Measurements from ENCODE around the gene AOPEP. TPM values are rescaled to one million over a fixed set of nuclear protein-coding genes. Genes with fewer than 3 reads are reported as not detected.

AOPEP gene
- total RNA-seq, 1 donor from 2014 or later: 305 TPM

DNA sequence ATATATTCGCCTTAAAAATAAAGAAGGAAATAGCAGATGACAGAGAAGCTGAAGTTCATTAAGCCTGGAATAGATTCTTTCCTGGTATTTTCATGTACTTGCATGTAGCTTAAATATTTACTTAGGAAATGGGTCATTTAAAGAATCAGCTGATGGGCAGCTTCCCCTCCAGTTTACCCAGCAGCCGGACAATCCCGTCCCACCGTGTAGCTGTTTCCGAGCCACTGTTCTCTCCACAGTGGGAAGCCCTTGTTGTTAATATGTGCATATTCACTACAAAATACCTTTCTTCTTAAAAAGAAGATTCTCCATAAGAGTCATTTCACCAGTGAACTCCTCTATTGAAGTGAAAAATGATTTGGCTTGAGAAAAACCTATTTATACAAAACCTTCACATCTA is 404.0 kb downstream of the AOPEP start:
- TF ChIP-seq, protein P1, sequence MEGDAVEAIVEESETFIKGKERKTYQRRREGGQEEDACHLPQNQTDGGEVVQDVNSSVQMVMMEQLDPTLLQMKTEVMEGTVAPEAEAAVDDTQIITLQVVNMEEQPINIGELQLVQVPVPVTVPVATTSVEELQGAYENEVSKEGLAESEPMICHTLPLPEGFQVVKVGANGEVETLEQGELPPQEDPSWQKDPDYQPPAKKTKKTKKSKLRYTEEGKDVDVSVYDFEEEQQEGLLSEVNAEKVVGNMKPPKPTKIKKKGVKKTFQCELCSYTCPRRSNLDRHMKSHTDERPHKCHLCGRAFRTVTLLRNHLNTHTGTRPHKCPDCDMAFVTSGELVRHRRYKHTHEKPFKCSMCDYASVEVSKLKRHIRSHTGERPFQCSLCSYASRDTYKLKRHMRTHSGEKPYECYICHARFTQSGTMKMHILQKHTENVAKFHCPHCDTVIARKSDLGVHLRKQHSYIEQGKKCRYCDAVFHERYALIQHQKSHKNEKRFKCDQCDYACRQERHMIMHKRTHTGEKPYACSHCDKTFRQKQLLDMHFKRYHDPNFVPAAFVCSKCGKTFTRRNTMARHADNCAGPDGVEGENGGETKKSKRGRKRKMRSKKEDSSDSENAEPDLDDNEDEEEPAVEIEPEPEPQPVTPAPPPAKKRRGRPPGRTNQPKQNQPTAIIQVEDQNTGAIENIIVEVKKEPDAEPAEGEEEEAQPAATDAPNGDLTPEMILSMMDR (IDR thresholded peaks at IDR 0.05): no peak
- TF ChIP-seq POLR2A (IDR thresholded peaks at IDR 0.05) (no peak), POLR2AphosphoS5 (IDR thresholded peaks at IDR 0.05; ENCODE audit: insufficient read depth in 1 of 2, low read depth in 1 of 2) (no peak)
- intact Hi-C loops (cut with DNase I): no loop called here
- Histone ChIP-seq H3K27ac (peak overlapping the region; percentile 53), H3K4me3 (no peak overlapping the region), H3K4me1 (peaks cover 32% of the 10 kb centered on the region), H3K9me3 (no peaks in the 10 kb centered on the region), H3K36me3 (no peaks in the 10 kb centered on the region), H3K27me3 (no peaks in the 10 kb centered on the region)
- DNase-seq (ENCODE audit: extremely low spot score in 2 of 2): no peak

DNA sequence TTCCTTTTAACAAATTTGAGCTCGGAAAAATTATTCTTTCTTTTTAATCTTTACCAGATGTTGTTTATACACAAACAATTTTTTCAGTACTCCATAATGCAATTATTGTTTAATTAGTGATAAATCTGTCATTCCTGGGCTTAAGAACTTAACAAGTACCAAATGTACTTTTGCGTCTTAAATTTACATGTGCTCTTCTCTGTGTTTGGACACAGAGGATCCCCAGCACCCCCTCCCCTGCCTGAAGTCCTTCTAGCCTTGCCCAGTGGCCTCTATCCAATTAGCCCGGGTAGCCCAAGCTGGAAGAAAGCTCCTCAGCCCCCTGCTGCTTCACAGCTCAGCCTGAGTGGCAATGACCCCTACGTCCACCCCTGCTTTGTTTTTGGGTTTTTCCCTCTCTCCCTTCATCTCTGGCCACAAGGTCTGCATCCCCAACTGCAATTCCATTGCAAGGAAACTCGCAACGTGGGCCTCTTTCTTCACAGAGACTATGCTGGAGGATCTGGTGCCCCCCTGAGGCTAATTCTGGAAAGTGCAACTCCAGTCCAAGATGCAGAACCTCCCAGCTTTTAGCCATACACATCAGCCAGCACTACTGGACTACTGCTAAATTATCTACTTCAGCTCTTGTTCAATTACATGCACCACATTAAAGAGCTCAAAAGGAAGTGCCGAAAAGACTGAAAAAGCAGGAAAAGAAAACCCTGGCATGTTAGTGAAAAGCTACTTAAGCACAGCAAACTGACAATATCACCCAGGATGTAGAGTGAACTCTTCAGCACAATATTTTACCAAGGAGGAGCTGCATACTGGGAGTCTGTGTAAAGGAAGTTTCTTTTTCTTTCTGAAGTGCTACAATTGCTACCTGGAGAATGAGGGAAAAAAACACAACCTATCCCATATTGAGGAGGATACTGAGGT is 404.8 kb downstream of the AOPEP start:
- H3K27ac ChIP-seq: peak overlapping the region; percentile 53
- peak in 1 of 2 donors; percentile 93 for DNase-seq (ENCODE audit: extremely low spot score in 2 of 2)
- H3K36me3 ChIP-seq: no peaks in the 10 kb centered on the region
- H3K9me3 ChIP-seq: no peaks in the 10 kb centered on the region
- no peak overlapping the region for H3K4me3 ChIP-seq
- H3K27me3 ChIP-seq: no peaks in the 10 kb centered on the region
- TF ChIP-seq POLR2A (IDR thresholded peaks at IDR 0.05): no peak
- peak in 1 of 2 donors; percentile 52 for TF ChIP-seq POLR2AphosphoS5 (IDR thresholded peaks at IDR 0.05; ENCODE audit: insufficient read depth in 1 of 2, low read depth in 1 of 2)
- TF ChIP-seq, protein P1 (IDR thresholded peaks at IDR 0.05): peak; percentile 70 to 84 (median 82)
- peaks cover 27% of the 10 kb centered on the region for H3K4me1 ChIP-seq
- intact Hi-C loops (cut with DNase I): loop anchor here (1.0 kb wide), 1 partner anchor 455 kb away; no protein-coding TSS in a partner anchor

DNA sequence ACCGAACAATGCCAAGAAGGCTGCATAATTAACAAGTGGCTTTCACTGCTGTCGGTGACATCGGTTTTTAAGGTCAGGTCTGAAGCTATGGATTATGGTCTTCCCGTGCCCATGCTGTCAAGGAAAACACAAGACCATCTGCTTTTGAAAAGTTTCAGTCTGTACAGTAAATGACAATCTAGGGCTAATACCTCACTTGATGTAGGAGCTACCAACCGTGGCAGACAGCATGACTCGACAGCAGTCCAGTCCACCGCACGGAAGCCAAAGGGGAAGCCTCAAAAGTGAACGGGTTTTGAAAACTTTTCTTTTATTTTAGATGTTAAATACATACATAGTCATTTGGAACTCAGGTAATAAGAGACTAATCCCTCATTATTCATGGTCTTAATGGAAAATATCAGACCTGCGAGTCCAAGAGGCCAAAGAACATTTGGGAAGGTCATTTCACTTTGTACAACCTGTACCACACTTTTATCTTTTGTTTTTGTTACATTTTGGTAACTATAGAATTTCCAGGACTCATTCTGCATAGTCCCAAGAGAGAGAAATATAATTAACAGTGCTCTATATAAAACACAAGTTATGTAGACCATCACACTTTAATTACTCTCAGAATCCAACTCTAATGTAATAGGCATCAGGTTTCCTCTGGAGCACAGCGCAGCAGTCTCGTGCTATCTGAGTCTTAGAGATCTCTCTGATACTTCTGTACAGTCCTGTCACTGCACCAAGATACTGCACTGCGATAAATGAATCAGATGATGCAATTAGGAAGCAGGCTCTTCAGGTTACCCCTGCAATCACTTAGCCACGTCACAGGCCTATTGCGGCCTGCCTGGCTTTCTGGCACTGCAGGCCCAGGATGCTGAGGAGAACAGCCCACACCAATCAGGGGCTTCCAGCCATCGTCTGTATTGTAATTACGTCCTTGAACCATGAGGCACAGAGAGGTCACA is 406.1 kb downstream of the AOPEP start:
- TF ChIP-seq POLR2AphosphoS5 (IDR thresholded peaks at IDR 0.05; ENCODE audit: insufficient read depth in 1 of 2, low read depth in 1 of 2): no peak
- TF ChIP-seq, protein P1 (IDR thresholded peaks at IDR 0.05): no peak
- TF ChIP-seq POLR2A (IDR thresholded peaks at IDR 0.05): no peak
- Histone ChIP-seq H3K36me3 (no peaks in the 10 kb centered on the region), H3K4me1 (peaks cover 15% of the 10 kb centered on the region), H3K9me3 (no peaks in the 10 kb centered on the region), H3K27me3 (no peaks in the 10 kb centered on the region), H3K27ac (peak overlapping the region; percentile 53), H3K4me3 (no peak overlapping the region)
- intact Hi-C loops (cut with DNase I): no loop called here
- DNase-seq (ENCODE audit: extremely low spot score in 2 of 2): peak in 1 of 2 donors; percentile 49

DNA sequence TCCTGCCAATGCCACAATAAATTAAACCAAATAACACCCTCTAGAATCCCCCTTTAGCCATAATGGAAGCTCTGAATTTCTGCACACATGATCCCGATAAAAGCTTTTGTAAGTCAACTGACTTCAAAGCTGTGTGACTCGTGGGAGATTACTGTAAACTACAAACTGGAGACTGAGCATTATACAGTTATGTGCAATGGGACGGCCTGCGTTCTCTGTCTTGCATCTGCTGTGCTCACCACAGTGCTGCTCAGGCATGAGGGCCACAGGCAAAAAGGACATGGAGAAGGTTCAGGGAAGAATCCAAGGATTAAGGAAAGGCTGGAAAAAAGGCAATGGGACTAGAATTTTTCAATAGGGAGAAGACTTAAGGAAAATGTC is 406.8 kb downstream of the AOPEP start:
- peaks cover 21% of the 10 kb centered on the region for H3K4me1 ChIP-seq
- H3K36me3 ChIP-seq: no peaks in the 10 kb centered on the region
- H3K9me3 ChIP-seq: no peaks in the 10 kb centered on the region
- intact Hi-C loops (cut with DNase I): no loop called here
- peak overlapping the region; percentile 53 for H3K27ac ChIP-seq
- TF ChIP-seq POLR2AphosphoS5 (IDR thresholded peaks at IDR 0.05; ENCODE audit: insufficient read depth in 1 of 2, low read depth in 1 of 2) (no peak), POLR2A (IDR thresholded peaks at IDR 0.05) (no peak)
- TF ChIP-seq, protein P1 (IDR thresholded peaks at IDR 0.05): no peak
- no peak for DNase-seq (ENCODE audit: extremely low spot score in 2 of 2)
- no peak overlapping the region for H3K4me3 ChIP-seq
- no peaks in the 10 kb centered on the region for H3K27me3 ChIP-seq
